ENCODE results near the gene SP5. TPM values are rescaled to one million over a fixed set of nuclear protein-coding genes. Genes with fewer than 3 reads are reported as not detected.

Gene SP5
- total RNA-seq, 1 donor from 2014 or later: 1.8 TPM

DNA sequence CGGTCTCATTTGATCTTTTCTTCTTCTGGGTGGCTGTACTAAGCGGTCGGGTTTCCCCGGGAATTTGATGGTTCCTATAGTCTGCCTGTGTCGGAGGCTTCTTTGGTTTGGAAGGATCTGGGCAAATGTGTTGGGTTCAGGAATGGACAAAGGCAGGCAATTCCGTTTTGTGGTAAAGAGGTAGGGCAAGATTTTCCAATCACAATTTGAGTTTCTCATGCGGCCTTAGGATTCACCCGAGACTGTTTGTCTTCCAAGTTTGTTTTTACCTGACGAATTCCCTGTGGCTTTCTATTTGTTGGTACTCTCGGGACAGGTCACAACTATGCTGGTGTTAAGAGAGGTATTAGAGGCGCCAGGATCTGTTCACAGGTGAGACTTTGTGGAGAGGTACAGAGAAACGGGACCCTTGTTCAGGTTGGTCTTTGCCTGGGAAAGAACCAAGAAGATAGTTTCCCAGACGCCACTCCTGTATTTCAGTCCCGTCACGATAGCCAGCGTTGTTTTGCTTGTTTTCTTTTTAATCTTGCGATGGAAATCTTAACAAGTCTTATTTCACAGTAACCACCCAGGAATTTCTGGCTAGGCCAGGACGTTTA, 3.0 kb downstream of the SP5 start:
- TF ChIP-seq, protein P1, sequence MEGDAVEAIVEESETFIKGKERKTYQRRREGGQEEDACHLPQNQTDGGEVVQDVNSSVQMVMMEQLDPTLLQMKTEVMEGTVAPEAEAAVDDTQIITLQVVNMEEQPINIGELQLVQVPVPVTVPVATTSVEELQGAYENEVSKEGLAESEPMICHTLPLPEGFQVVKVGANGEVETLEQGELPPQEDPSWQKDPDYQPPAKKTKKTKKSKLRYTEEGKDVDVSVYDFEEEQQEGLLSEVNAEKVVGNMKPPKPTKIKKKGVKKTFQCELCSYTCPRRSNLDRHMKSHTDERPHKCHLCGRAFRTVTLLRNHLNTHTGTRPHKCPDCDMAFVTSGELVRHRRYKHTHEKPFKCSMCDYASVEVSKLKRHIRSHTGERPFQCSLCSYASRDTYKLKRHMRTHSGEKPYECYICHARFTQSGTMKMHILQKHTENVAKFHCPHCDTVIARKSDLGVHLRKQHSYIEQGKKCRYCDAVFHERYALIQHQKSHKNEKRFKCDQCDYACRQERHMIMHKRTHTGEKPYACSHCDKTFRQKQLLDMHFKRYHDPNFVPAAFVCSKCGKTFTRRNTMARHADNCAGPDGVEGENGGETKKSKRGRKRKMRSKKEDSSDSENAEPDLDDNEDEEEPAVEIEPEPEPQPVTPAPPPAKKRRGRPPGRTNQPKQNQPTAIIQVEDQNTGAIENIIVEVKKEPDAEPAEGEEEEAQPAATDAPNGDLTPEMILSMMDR (IDR thresholded peaks at IDR 0.05; ENCODE audit: partially characterized antibody, unreplicated experiment): no peak
- peak overlapping the region; percentile 1 for H3K4me3 Mint-ChIP-seq (ENCODE audit: unreplicated experiment)
- no peak for DNase-seq
- peaks cover 5% of the 10 kb centered on the region for H3K36me3 Mint-ChIP-seq (ENCODE audit: unreplicated experiment)
- H3K4me1 Mint-ChIP-seq (ENCODE audit: low read depth, unreplicated experiment): peaks cover 5% of the 10 kb centered on the region
- H3K27me3 Mint-ChIP-seq (ENCODE audit: unreplicated experiment): peaks cover 20% of the 10 kb centered on the region
- no peak overlapping the region for H3K27ac Mint-ChIP-seq (ENCODE audit: unreplicated experiment)
- peaks cover 5% of the 10 kb centered on the region for H3K9me3 Mint-ChIP-seq (ENCODE audit: unreplicated experiment)

DNA sequence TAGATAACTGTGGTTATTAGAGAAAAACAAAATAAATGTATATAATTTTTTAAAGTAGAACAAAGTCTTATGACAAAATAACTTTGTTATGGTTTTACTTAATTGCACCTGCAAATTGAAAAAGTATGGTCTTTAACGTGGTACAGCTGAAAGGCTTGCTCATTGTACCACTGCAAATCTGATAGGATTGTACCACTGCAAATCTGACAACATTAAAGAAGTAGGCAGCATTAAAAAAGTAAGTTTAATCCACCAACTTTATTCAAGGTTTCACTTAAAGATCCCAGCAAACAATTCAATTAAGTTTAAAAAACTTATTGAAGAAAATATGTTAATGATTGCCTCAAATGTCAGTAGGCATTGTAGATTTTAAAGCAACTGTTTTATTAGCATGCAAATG, 4.7 kb downstream of the SP5 start:
- H3K27ac Mint-ChIP-seq (ENCODE audit: unreplicated experiment): no peak overlapping the region
- H3K4me3 Mint-ChIP-seq (ENCODE audit: unreplicated experiment): no peak overlapping the region
- H3K27me3 Mint-ChIP-seq (ENCODE audit: unreplicated experiment): peaks cover 14% of the 10 kb centered on the region
- TF ChIP-seq, protein P1 (IDR thresholded peaks at IDR 0.05; ENCODE audit: partially characterized antibody, unreplicated experiment): no peak
- H3K4me1 Mint-ChIP-seq (ENCODE audit: low read depth, unreplicated experiment): peaks cover 3% of the 10 kb centered on the region
- no peak for DNase-seq
- H3K36me3 Mint-ChIP-seq (ENCODE audit: unreplicated experiment): peaks cover 3% of the 10 kb centered on the region
- peaks cover 3% of the 10 kb centered on the region for H3K9me3 Mint-ChIP-seq (ENCODE audit: unreplicated experiment)

DNA sequence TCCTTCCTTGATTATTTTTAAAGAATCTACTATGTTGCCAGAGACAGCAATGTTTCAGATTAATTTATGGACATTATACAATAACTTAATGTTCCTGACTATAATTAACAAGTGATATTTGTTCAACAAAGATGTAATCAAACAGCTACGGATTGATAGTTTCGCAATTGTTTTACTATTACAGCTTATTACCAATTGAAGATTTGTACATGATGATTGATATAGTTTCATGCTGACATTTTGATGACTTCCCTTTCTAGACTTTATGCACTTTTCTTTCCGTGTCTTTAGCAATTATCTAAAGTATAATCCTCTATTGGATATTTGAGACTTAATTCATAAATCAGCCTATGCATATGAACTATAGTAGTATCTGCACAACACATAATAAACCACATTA, 6.5 kb downstream of the SP5 start:
- Mint-ChIP-seq H3K36me3 (ENCODE audit: unreplicated experiment) (no peaks in the 10 kb centered on the region), H3K4me1 (ENCODE audit: low read depth, unreplicated experiment) (no peaks in the 10 kb centered on the region), H3K27me3 (ENCODE audit: unreplicated experiment) (peaks cover 8% of the 10 kb centered on the region), H3K9me3 (ENCODE audit: unreplicated experiment) (no peaks in the 10 kb centered on the region), H3K4me3 (ENCODE audit: unreplicated experiment) (no peak overlapping the region), H3K27ac (ENCODE audit: unreplicated experiment) (no peak overlapping the region)
- TF ChIP-seq, protein P1 (IDR thresholded peaks at IDR 0.05; ENCODE audit: partially characterized antibody, unreplicated experiment): no peak
- no peak for DNase-seq

DNA sequence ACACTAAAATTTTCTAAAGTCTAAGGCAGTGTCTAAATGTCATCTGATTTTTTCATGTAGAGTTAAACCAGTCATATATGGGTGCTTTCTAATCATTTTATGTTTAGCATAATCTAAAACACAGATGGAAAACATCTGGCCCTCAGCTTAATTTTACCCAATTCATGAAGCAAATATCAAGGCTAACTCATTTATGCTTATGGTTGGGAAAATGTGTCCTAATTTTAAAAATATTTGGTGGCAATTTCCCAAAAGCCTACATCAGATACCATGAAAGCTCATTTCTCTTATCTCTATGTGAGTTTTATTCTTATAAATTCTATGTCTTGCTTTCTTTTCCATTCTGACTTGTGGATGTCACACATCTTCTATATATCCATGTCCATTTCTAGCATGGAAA, 7.2 kb downstream of the SP5 start:
- Mint-ChIP-seq H3K4me3 (ENCODE audit: unreplicated experiment) (no peak overlapping the region), H3K36me3 (ENCODE audit: unreplicated experiment) (no peaks in the 10 kb centered on the region), H3K27ac (ENCODE audit: unreplicated experiment) (no peak overlapping the region), H3K27me3 (ENCODE audit: unreplicated experiment) (peaks cover 6% of the 10 kb centered on the region), H3K9me3 (ENCODE audit: unreplicated experiment) (no peaks in the 10 kb centered on the region), H3K4me1 (ENCODE audit: low read depth, unreplicated experiment) (no peaks in the 10 kb centered on the region)
- no peak for DNase-seq
- TF ChIP-seq, protein P1 (IDR thresholded peaks at IDR 0.05; ENCODE audit: partially characterized antibody, unreplicated experiment): no peak

DNA sequence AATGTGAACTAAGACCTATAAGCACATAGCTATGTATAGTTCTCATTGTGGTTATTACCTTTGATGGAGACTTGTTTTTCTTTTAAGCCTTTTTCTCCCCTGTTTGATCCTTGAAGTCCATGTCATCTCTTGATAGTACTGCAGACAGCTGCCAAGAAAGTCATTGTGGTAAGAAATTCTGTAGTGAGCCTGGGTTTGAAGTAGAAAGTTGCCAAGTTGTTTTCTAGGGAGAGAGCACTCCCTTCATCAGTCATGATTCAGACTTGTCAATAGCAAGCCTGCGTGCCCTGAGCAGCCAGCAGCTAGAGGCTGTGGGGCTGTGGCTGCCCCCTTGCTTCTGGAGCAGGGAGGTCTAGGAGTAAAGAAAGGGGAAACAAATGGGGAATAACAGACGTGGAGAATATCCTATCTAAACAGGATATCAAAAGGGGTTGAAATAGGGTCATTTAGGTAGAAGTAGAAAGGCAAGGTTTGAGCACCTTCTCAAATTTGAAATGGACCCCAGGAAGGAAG, 8.4 kb downstream of the SP5 start:
- Mint-ChIP-seq H3K27ac (ENCODE audit: unreplicated experiment) (no peak overlapping the region), H3K4me1 (ENCODE audit: low read depth, unreplicated experiment) (no peaks in the 10 kb centered on the region), H3K36me3 (ENCODE audit: unreplicated experiment) (no peaks in the 10 kb centered on the region), H3K27me3 (ENCODE audit: unreplicated experiment) (peaks cover 3% of the 10 kb centered on the region), H3K4me3 (ENCODE audit: unreplicated experiment) (no peak overlapping the region), H3K9me3 (ENCODE audit: unreplicated experiment) (no peaks in the 10 kb centered on the region)
- DNase-seq: no peak
- TF ChIP-seq, protein P1 (IDR thresholded peaks at IDR 0.05; ENCODE audit: partially characterized antibody, unreplicated experiment): no peak
